ENCODE measurements around the gene NLRP10. TPM values are rescaled to one million over a fixed set of nuclear protein-coding genes. Genes with fewer than 3 reads are reported as not detected.

Gene NLRP10
- total and polyA plus RNA-seq, 2 experiments from 2014 or later, result 13.5 to 19.7 TPM

DNA sequence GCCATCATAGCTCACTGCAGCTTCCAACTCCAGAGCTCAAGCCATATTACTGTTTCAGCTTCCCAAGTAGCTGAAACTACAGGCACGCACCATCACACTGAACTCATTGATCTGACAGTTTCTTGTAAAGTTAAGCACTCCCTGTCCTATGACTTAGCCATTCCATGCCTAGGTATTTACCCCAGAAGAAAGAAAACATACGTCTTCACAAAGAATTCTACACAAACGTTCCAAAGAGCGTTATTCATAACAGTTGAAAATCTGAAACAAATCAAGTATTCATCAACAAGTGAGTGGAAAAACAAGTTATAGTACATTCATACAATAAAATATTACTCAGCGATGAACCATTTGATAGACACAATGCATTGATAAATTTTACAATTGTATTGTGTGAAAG is 7.8 kb upstream of the NLRP10 start:
- Histone ChIP-seq H3K9me2 (ENCODE audit: insufficient read depth) (no peaks in the 10 kb centered on the region), H3F3A (ENCODE audit: insufficient read depth) (peaks cover 63% of the 10 kb centered on the region), H3K4me2 (ENCODE audit: unreplicated experiment) (no peak overlapping the region), H2AFZ (0 out of 2 replicates have a peak overlapping the region, but pooled peaks have one; percentile 8), H3K27me3 (replicated peaks; ENCODE audit: insufficient read depth) (no peaks in the 10 kb centered on the region), H3K9ac (no peak overlapping the region), H3K4me1 (ENCODE audit: insufficient read depth) (peaks cover 50% of the 10 kb centered on the region), H3K4me3 (no peak overlapping the region), H3K27ac (peak overlapping the region; percentile 45), H3K79me2 (ENCODE audit: insufficient read depth) (no peaks in the 10 kb centered on the region), H4K20me1 (ENCODE audit: insufficient read depth) (no peaks in the 10 kb centered on the region), H3K36me3 (ENCODE audit: low read depth) (no peaks in the 10 kb centered on the region), H3K9me3 (ENCODE audit: low read depth) (no peaks in the 10 kb centered on the region)
- in situ Hi-C loops (cut with MboI), result no loop called here
- WGBS, 2 experiments (ENCODE audit: low coverage in 1 of 2, low lambda C conversion rate in 2 of 2, missing lambda C conversion rate in 2 of 2), result 57 to 59% methylated on average over 5 of the region's 5 CpGs
- DNase-seq, result peak; percentile 54
- TF ChIP-seq EZH2 (IDR thresholded peaks at IDR 0.05; ENCODE audit: insufficient read depth, poor library complexity, severe bottlenecking) (no peak), EZH2phosphoT487 (IDR thresholded peaks at IDR 0.05; ENCODE audit: insufficient read depth, low read depth) (no peak)

DNA sequence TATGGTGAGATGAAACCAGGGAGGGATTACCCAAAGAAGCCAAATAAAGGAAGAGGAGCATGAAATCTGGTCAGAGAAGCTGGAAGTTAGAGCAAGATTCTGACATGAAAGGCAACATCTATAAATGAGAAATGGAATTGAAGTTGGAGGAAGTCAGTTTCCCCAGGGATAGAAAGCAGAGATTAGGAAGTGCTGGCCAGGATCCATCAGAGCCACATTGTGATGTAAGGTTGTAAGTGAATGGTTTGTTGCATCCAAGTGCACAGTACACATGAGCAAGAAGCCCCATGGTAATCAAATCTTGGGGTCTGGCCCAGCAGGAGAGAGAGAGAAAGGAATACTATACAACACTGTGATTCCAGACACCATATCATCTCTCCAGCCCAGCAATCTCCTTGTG is 6.6 kb upstream of the NLRP10 start:
- H3F3A ChIP-seq (ENCODE audit: insufficient read depth), result peaks cover 51% of the 10 kb centered on the region
- in situ Hi-C loops (cut with MboI), result no loop called here
- no peaks in the 10 kb centered on the region for H3K36me3 ChIP-seq (ENCODE audit: low read depth)
- no peaks in the 10 kb centered on the region for H3K9me3 ChIP-seq (ENCODE audit: low read depth)
- H4K20me1 ChIP-seq (ENCODE audit: insufficient read depth), result no peaks in the 10 kb centered on the region
- H3K4me3 ChIP-seq, result no peak overlapping the region
- H3K79me2 ChIP-seq (ENCODE audit: insufficient read depth), result no peaks in the 10 kb centered on the region
- no peak for TF ChIP-seq EZH2 (IDR thresholded peaks at IDR 0.05; ENCODE audit: insufficient read depth, poor library complexity, severe bottlenecking)
- no peak for TF ChIP-seq EZH2phosphoT487 (IDR thresholded peaks at IDR 0.05; ENCODE audit: insufficient read depth, low read depth)
- DNase-seq, result no peak
- H3K27ac ChIP-seq, result no peak overlapping the region
- no peak overlapping the region for H2AFZ ChIP-seq
- no peak overlapping the region for H3K9ac ChIP-seq
- peaks cover 49% of the 10 kb centered on the region for H3K4me1 ChIP-seq (ENCODE audit: insufficient read depth)
- H3K27me3 ChIP-seq (replicated peaks; ENCODE audit: insufficient read depth), result no peaks in the 10 kb centered on the region
- H3K4me2 ChIP-seq (ENCODE audit: unreplicated experiment), result no peak overlapping the region
- no peaks in the 10 kb centered on the region for H3K9me2 ChIP-seq (ENCODE audit: insufficient read depth)

GRCh38 chr11:7969756-7970646 is 4.8 kb upstream of the NLRP10 start:
- Histone ChIP-seq H3K9me2 (ENCODE audit: insufficient read depth) (no peaks in the 10 kb centered on the region), H4K20me1 (ENCODE audit: insufficient read depth) (no peaks in the 10 kb centered on the region), H3K4me2 (ENCODE audit: unreplicated experiment) (peak overlapping the region; percentile 18), H3K79me2 (ENCODE audit: insufficient read depth) (no peaks in the 10 kb centered on the region), H3K27me3 (replicated peaks; ENCODE audit: insufficient read depth) (no peaks in the 10 kb centered on the region), H3K4me3 (no peak overlapping the region), H3F3A (ENCODE audit: insufficient read depth) (peaks cover 51% of the 10 kb centered on the region), H3K27ac (peak overlapping the region; percentile 96), H3K9ac (0 out of 2 replicates have a peak overlapping the region, but pooled peaks have one; percentile 55), H2AFZ (peak overlapping the region; percentile 36), H3K4me1 (ENCODE audit: insufficient read depth) (peaks cover 55% of the 10 kb centered on the region), H3K36me3 (ENCODE audit: low read depth) (no peaks in the 10 kb centered on the region), H3K9me3 (ENCODE audit: low read depth) (no peaks in the 10 kb centered on the region)
- no peak for DNase-seq
- 76 to 78% methylated on average over 3 of the region's 3 CpGs for WGBS, 2 experiments (ENCODE audit: low coverage in 1 of 2, low lambda C conversion rate in 2 of 2, missing lambda C conversion rate in 2 of 2)
- TF ChIP-seq EZH2phosphoT487 (IDR thresholded peaks at IDR 0.05; ENCODE audit: insufficient read depth, low read depth) (no peak), EZH2 (IDR thresholded peaks at IDR 0.05; ENCODE audit: insufficient read depth, poor library complexity, severe bottlenecking) (no peak)
- in situ Hi-C loops (cut with MboI), result no loop called here

- Histone ChIP-seq H4K20me1 (ENCODE audit: insufficient read depth) (no peaks in the 10 kb centered on the region), H3K4me3 (no peak overlapping the region), H3K27me3 (replicated peaks; ENCODE audit: insufficient read depth) (no peaks in the 10 kb centered on the region), H3K4me1 (ENCODE audit: insufficient read depth) (peaks cover 63% of the 10 kb centered on the region), H3F3A (ENCODE audit: insufficient read depth) (peaks cover 56% of the 10 kb centered on the region), H2AFZ (peak overlapping the region; percentile 36), H3K36me3 (ENCODE audit: low read depth) (no peaks in the 10 kb centered on the region), H3K9me2 (ENCODE audit: insufficient read depth) (no peaks in the 10 kb centered on the region), H3K27ac (peak overlapping the region; percentile 96), H3K79me2 (ENCODE audit: insufficient read depth) (no peaks in the 10 kb centered on the region), H3K4me2 (ENCODE audit: unreplicated experiment) (peak overlapping the region; percentile 18), H3K9me3 (ENCODE audit: low read depth) (no peaks in the 10 kb centered on the region), H3K9ac (peak overlapping the region; percentile 55)
- TF ChIP-seq EZH2phosphoT487 (IDR thresholded peaks at IDR 0.05; ENCODE audit: insufficient read depth, low read depth) (no peak), EZH2 (IDR thresholded peaks at IDR 0.05; ENCODE audit: insufficient read depth, poor library complexity, severe bottlenecking) (no peak)
- peak; percentile 48 for DNase-seq
- WGBS, 2 experiments (ENCODE audit: low coverage in 1 of 2, low lambda C conversion rate in 2 of 2, missing lambda C conversion rate in 2 of 2), result 10 to 18% methylated on average over 2 of the region's 2 CpGs
- in situ Hi-C loops (cut with MboI), result no loop called here
These were observed 3.4 kb upstream of the NLRP10 start for GRCh38 chr11:7968686-7969085.

Measured in GM23248 (cell line).